ENCODE measurements around the gene STXBP3.

DNA sequence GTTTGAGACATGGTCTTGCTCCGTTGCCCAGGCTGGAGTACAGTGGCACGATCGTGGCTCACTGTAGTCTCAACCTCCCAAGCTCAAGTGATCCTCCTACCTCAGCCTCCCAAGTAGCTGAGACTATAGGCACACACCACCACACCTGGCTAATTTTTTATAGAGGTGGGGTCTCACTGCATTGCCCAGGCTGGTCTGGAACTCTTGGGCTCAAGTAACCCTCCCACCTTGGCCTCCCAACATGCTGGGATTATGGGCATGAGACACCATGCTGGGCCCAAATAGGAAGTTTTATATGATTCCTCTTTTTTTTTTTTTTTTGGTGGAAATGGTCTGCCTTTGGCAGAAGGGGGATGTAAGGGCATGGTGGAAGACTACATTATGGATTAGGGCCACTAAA, 39.8 kb upstream of the STXBP3 start:
- no peak for TF ChIP-seq GTF2F1 (IDR thresholded peaks at IDR 0.05; ENCODE audit: borderline replicate concordance, low read depth, low read length)
- no peak for TF ChIP-seq CTCF (IDR thresholded peaks at IDR 0.05; ENCODE audit: control extremely low read depth in 1 of 3, insufficient read depth in 1 of 3, low read depth in 1 of 3, low read length in 3 of 3)
- no peak for TF ChIP-seq POLR2A (IDR thresholded peaks at IDR 0.05; ENCODE audit: control extremely low read depth in 1 of 2, low read depth in 2 of 2, low read length in 2 of 2)
- TF ChIP-seq KDM1A (IDR thresholded peaks at IDR 0.05; ENCODE audit: borderline replicate concordance, low read length) = no peak
- no peak for TF ChIP-seq EP300 (IDR thresholded peaks at IDR 0.05; ENCODE audit: borderline replicate concordance in 1 of 2, low read depth in 2 of 2, low read length in 2 of 2)
- TF ChIP-seq RFX5 (IDR thresholded peaks at IDR 0.05; ENCODE audit: borderline replicate concordance, low read depth, low read length) = no peak
- TF ChIP-seq CTBP2 (IDR thresholded peaks at IDR 0.05; ENCODE audit: borderline replicate concordance, insufficient read depth, insufficient read length, low read length) = no peak
- TF ChIP-seq BRCA1 (IDR thresholded peaks at IDR 0.05; ENCODE audit: low read depth, low read length) = no peak
- TF ChIP-seq CEBPB (IDR thresholded peaks at IDR 0.05; ENCODE audit: low read depth, low read length) = no peak
- no peak for TF ChIP-seq SP1 (IDR thresholded peaks at IDR 0.05; ENCODE audit: low read depth, low read length)
- no peak for TF ChIP-seq EGR1 (IDR thresholded peaks at IDR 0.05; ENCODE audit: borderline replicate concordance, low read depth, low read length)
- TF ChIP-seq JUN (IDR thresholded peaks at IDR 0.05; ENCODE audit: low read depth, low read length) = no peak
- no peak for TF ChIP-seq EZH2 (IDR thresholded peaks at IDR 0.05; ENCODE audit: low read depth, low read length, severe bottlenecking)
- TF ChIP-seq CBX5 (IDR thresholded peaks at IDR 0.05; ENCODE audit: low read depth, low read length) = no peak
